Muscle of leg (tissue), 11 donors: Measurements from ENCODE around the gene VSTM2B. TPM values are rescaled to one million over a fixed set of nuclear protein-coding genes. Genes with fewer than 3 reads are reported as not detected.

Experiments
- DNase-seq: peaks from one replicate; pipeline ENCODE4 v3.0.0; 2013
- H3K27ac ChIP-seq: one replicate; pipeline ENCODE4 v1.5.1; 2013; ENCODE audit warnings: mild to moderate bottlenecking, low read length, control low read depth
- H3K27me3 ChIP-seq: one replicate; pipeline ENCODE4 v1.6.1; 2013; ENCODE audit warnings: low read length; ENCODE audit not compliant: control insufficient read depth, insufficient read depth
- H3K36me3 ChIP-seq: one replicate; pipeline ENCODE4 v1.6.1; 2013; ENCODE audit warnings: low read length; ENCODE audit not compliant: control insufficient read depth, insufficient read depth
- H3K4me1 ChIP-seq: one replicate; pipeline ENCODE4 v1.6.1; 2013; ENCODE audit warnings: low read length; ENCODE audit not compliant: control insufficient read depth, insufficient read depth
- H3K4me3 ChIP-seq: one replicate; pipeline ENCODE4 v1.5.1; 2013; ENCODE audit warnings: low read length, control low read depth
- H3K9me3 ChIP-seq: replicated peaks from 2 replicates; pipeline ENCODE4 v1.6.1; 2013; ENCODE audit warnings: low read depth, low read length; ENCODE audit not compliant: control insufficient read depth
- WGBS: methylation state at CpG from one replicate; pipeline ENCODE4 v1.1.5; 2013; ENCODE audit warnings: missing lambda C conversion rate; ENCODE audit not compliant: insufficient coverage; 5-methylcytosine and 5-hydroxymethylcytosine counted together
- polyA plus RNA-seq, 8 donors: library from polyadenylated mRNA; unstranded; fragments of 120-200 nt; gene quantifications; one replicate each; pipeline versions ENCODE4 v1.2.1 to v1.2.3, GENCODE V29; 2013; ENCODE audit warnings: inconsistent platforms in 1 of 8, low replicate concordance in 1 of 8; ENCODE audit not compliant: insufficient read length in 8 of 8, insufficient read depth in 1 of 8
- total RNA-seq: library from RNA; stranded (reverse); fragments of 120-200 nt; gene quantifications from one replicate; pipeline ENCODE4 v1.2.4, GENCODE V29; 2013

Gene VSTM2B
- total and polyA plus RNA-seq, 9 donors: 0.09 to 0.28 (median 0.15) TPM; not detected in 3

- no peaks in the 10 kb centered on the region for H3K9me3 ChIP-seq
- H3K36me3 ChIP-seq: no peaks in the 10 kb centered on the region
- H3K27ac ChIP-seq: no peak overlapping the region
- H3K27me3 ChIP-seq: peaks cover 25% of the 10 kb centered on the region
- H3K4me1 ChIP-seq: no peaks in the 10 kb centered on the region
- WGBS: 83% methylated on average over 10 of the region's 11 CpGs
- no peak overlapping the region for H3K4me3 ChIP-seq
- no peak for DNase-seq
Measured at GRCh38 chr19:29537601-29538000, 11.8 kb downstream of the VSTM2B start.

GRCh38 chr19:29538146-29538545 is 12.4 kb downstream of the VSTM2B start:
- 91% methylated on average over 12 of the region's 12 CpGs for WGBS
- no peaks in the 10 kb centered on the region for H3K36me3 ChIP-seq
- no peak overlapping the region for H3K27ac ChIP-seq
- peaks cover 20% of the 10 kb centered on the region for H3K27me3 ChIP-seq
- H3K4me1 ChIP-seq: no peaks in the 10 kb centered on the region
- no peaks in the 10 kb centered on the region for H3K9me3 ChIP-seq
- no peak for DNase-seq
- H3K4me3 ChIP-seq: no peak overlapping the region

GRCh38 chr19:29538651-29539050 is 12.9 kb downstream of the VSTM2B start:
- Histone ChIP-seq H3K27ac (no peak overlapping the region), H3K27me3 (peaks cover 16% of the 10 kb centered on the region), H3K9me3 (no peaks in the 10 kb centered on the region), H3K36me3 (no peaks in the 10 kb centered on the region), H3K4me1 (no peaks in the 10 kb centered on the region), H3K4me3 (no peak overlapping the region)
- no peak for DNase-seq
- 44% methylated on average over 1 of the region's 3 CpGs for WGBS

GRCh38 chr19:29539131-29539530 is 13.3 kb downstream of the VSTM2B start:
- Histone ChIP-seq H3K4me1 (no peaks in the 10 kb centered on the region), H3K4me3 (no peak overlapping the region), H3K27me3 (peaks cover 12% of the 10 kb centered on the region), H3K36me3 (no peaks in the 10 kb centered on the region), H3K27ac (no peak overlapping the region), H3K9me3 (no peaks in the 10 kb centered on the region)
- 86% methylated on average over 4 of the region's 9 CpGs for WGBS
- DNase-seq: no peak

- DNase-seq: no peak
Measured at GRCh38 chr19:29539670-29540069, 13.9 kb downstream of the VSTM2B start.

GRCh38 chr19:29540114-29540513 is 14.3 kb downstream of the VSTM2B start:
- no peak for DNase-seq
- H3K4me1 ChIP-seq: no peaks in the 10 kb centered on the region
- H3K4me3 ChIP-seq: no peak overlapping the region
- H3K36me3 ChIP-seq: no peaks in the 10 kb centered on the region
- WGBS: 38% methylated on average over 1 of the region's 1 CpG
- H3K27ac ChIP-seq: no peak overlapping the region
- H3K27me3 ChIP-seq: peaks cover 9% of the 10 kb centered on the region
- no peaks in the 10 kb centered on the region for H3K9me3 ChIP-seq

More at GRCh38 chr19:29539670-29540069, 13.9 kb downstream of the VSTM2B start:
- H3K9me3 ChIP-seq: no peaks in the 10 kb centered on the region
- no peaks in the 10 kb centered on the region for H3K4me1 ChIP-seq
- H3K4me3 ChIP-seq: no peak overlapping the region
- no peaks in the 10 kb centered on the region for H3K36me3 ChIP-seq
- H3K27me3 ChIP-seq: peaks cover 9% of the 10 kb centered on the region
- 33% methylated on average over 3 of the region's 6 CpGs for WGBS
- H3K27ac ChIP-seq: no peak overlapping the region

GRCh38 chr19:29541473-29542253 is 15.9 kb downstream of the VSTM2B start:
- Histone ChIP-seq H3K4me3 (no peak overlapping the region), H3K4me1 (no peaks in the 10 kb centered on the region), H3K27ac (no peak overlapping the region), H3K9me3 (no peaks in the 10 kb centered on the region), H3K36me3 (no peaks in the 10 kb centered on the region), H3K27me3 (peaks cover 4% of the 10 kb centered on the region)
- 84% methylated on average over 3 of the region's 3 CpGs for WGBS
- DNase-seq: no peak

GRCh38 chr19:29542327-29542726 is 16.5 kb downstream of the VSTM2B start:
- no peak overlapping the region for H3K4me3 ChIP-seq
- 69% methylated on average over 3 of the region's 3 CpGs for WGBS
- H3K27ac ChIP-seq: no peak overlapping the region
- no peak for DNase-seq
- H3K4me1 ChIP-seq: no peaks in the 10 kb centered on the region
- H3K27me3 ChIP-seq: peaks cover under 1% of the 10 kb centered on the region
- no peaks in the 10 kb centered on the region for H3K36me3 ChIP-seq
- no peaks in the 10 kb centered on the region for H3K9me3 ChIP-seq

- WGBS: no CpG with 5 or more reads among the region's 3 CpGs
- H3K9me3 ChIP-seq: no peaks in the 10 kb centered on the region
- H3K4me3 ChIP-seq: no peak overlapping the region
- no peak overlapping the region for H3K27ac ChIP-seq
- no peaks in the 10 kb centered on the region for H3K36me3 ChIP-seq
- H3K27me3 ChIP-seq: no peaks in the 10 kb centered on the region
- no peak for DNase-seq
- no peaks in the 10 kb centered on the region for H3K4me1 ChIP-seq
Measured at GRCh38 chr19:29542776-29543175, 17.0 kb downstream of the VSTM2B start.

- no peaks in the 10 kb centered on the region for H3K4me1 ChIP-seq
- no peak for DNase-seq
- H3K36me3 ChIP-seq: no peaks in the 10 kb centered on the region
- H3K27me3 ChIP-seq: no peaks in the 10 kb centered on the region
- H3K27ac ChIP-seq: no peak overlapping the region
- 54% methylated on average over 2 of the region's 2 CpGs for WGBS
- H3K9me3 ChIP-seq: no peaks in the 10 kb centered on the region
- no peak overlapping the region for H3K4me3 ChIP-seq
Measured at GRCh38 chr19:29543381-29543780, 17.6 kb downstream of the VSTM2B start.
